GM10266 (cell line): Measurements from ENCODE around the gene DISP3.

Source experiments
- DNase-seq: peaks from one replicate; pipeline ENCODE4 v3.0.0; 2012; ENCODE audit errors: extremely low spot score
- CTCF ChIP-seq: IDR thresholded peaks from 2 replicates; pipeline ENCODE4 v1.5.1; 2012; ENCODE audit warnings: mild to moderate bottlenecking, low read depth; ENCODE audit not compliant: control insufficient read depth, insufficient read depth; ENCODE audit errors: missing control alignments

Gene DISP3

GRCh38 chr1:11560061-11560460 is 81.1 kb downstream of the DISP3 start:
- no peak for TF ChIP-seq CTCF
- DNase-seq: no peak

GRCh38 chr1:11561740-11562139 is 82.8 kb downstream of the DISP3 start:
- no peak for DNase-seq
- no peak for TF ChIP-seq CTCF

GRCh38 chr1:11562664-11563063 is 83.7 kb downstream of the DISP3 start:
- no peak for DNase-seq
- no peak for TF ChIP-seq CTCF

GRCh38 chr1:11563560-11564069 is 84.7 kb downstream of the DISP3 start:
- DNase-seq: no peak
- TF ChIP-seq CTCF: no peak

GRCh38 chr1:11564237-11564636 is 85.3 kb downstream of the DISP3 start:
- TF ChIP-seq CTCF: no peak
- DNase-seq: no peak

- no peak for DNase-seq
- TF ChIP-seq CTCF: no peak
Measured at GRCh38 chr1:11566042-11566850, 87.3 kb downstream of the DISP3 start.

- DNase-seq: no peak
- TF ChIP-seq CTCF: no peak
Measured at GRCh38 chr1:11567244-11568065, 88.5 kb downstream of the DISP3 start.
